HEK293 (cell line): ENCODE measurements around the gene SLCO4A1.
A peak's percentile ranks its signal among the peaks of the same experiment; 100 is the strongest.

Source experiments
- GLIS2 ChIP-seq: fragments of 450-650 bp; formaldehyde crosslinking; IDR thresholded peaks from 2 replicates; pipeline ENCODE4 v1.5.1; 2016; ENCODE audit warnings: missing biosample characterization, missing genetic modification characterization
- HIC1 ChIP-seq: fragments of 450-650 bp; formaldehyde crosslinking; IDR thresholded peaks from 2 replicates; pipeline ENCODE4 v1.5.1; 2016; ENCODE audit warnings: missing biosample characterization, missing genetic modification characterization
- IKZF3 ChIP-seq: fragments of 450-650 bp; IDR thresholded peaks from 2 replicates; pipeline ENCODE4 v1.5.0; 2018; ENCODE audit warnings: missing biosample characterization, mild to moderate bottlenecking, missing genetic modification characterization, moderate library complexity
- KLF10 ChIP-seq: fragments of 450-650 bp; IDR thresholded peaks from 2 replicates; pipeline ENCODE4 v1.5.1; 2018; ENCODE audit warnings: missing biosample characterization, mild to moderate bottlenecking, missing genetic modification characterization
- KLF16 ChIP-seq: fragments of 450-650 bp; formaldehyde crosslinking; IDR thresholded peaks from 2 replicates; pipeline ENCODE4 v1.5.1; 2017; ENCODE audit warnings: missing biosample characterization, missing genetic modification characterization
- KLF17 ChIP-seq: fragments of 450-650 bp; formaldehyde crosslinking; IDR thresholded peaks from 2 replicates; pipeline ENCODE4 v1.5.1; 2016; ENCODE audit warnings: missing biosample characterization, missing genetic modification characterization
- SCRT1 ChIP-seq: fragments of 450-650 bp; formaldehyde crosslinking; IDR thresholded peaks from 2 replicates; pipeline ENCODE4 v1.5.1; 2016; ENCODE audit warnings: missing biosample characterization, missing genetic modification characterization, borderline replicate concordance
- SETDB1 ChIP-seq: IDR thresholded peaks from one replicate; pipeline ENCODE4 v1.6.1; 2017; ENCODE audit warnings: mild to moderate bottlenecking, low read length, moderate library complexity, mixed read lengths; ENCODE audit not compliant: insufficient read length
- ZBTB44 ChIP-seq: fragments of 450-650 bp; IDR thresholded peaks from 2 replicates; pipeline ENCODE4 v1.5.1; 2018; ENCODE audit warnings: missing biosample characterization, mild to moderate bottlenecking, missing genetic modification characterization
- ZBTB8A ChIP-seq: fragments of 450-650 bp; formaldehyde crosslinking; IDR thresholded peaks from 2 replicates; pipeline ENCODE4 v1.5.1; 2016; ENCODE audit warnings: missing biosample characterization, missing genetic modification characterization
- ZNF133 ChIP-seq: fragments of 450-650 bp; formaldehyde crosslinking; IDR thresholded peaks from 2 replicates; pipeline ENCODE4 v1.5.1; 2016; ENCODE audit warnings: missing biosample characterization, missing genetic modification characterization
- ZNF140 ChIP-seq: fragments of 450-650 bp; formaldehyde crosslinking; IDR thresholded peaks from 2 replicates; pipeline ENCODE4 v1.5.1; 2016; ENCODE audit warnings: missing biosample characterization, missing genetic modification characterization
- ZNF16 ChIP-seq: fragments of 450-650 bp; formaldehyde crosslinking; IDR thresholded peaks from 2 replicates; pipeline ENCODE4 v1.5.1; 2016; ENCODE audit warnings: low read depth, missing biosample characterization, missing genetic modification characterization
- ZNF169 ChIP-seq: fragments of 450-650 bp; formaldehyde crosslinking; IDR thresholded peaks from 2 replicates; pipeline ENCODE4 v1.5.1; 2016; ENCODE audit warnings: missing biosample characterization, missing genetic modification characterization
- ZNF184 ChIP-seq: fragments of 450-650 bp; IDR thresholded peaks from 2 replicates; pipeline ENCODE4 v1.5.1; 2018; ENCODE audit warnings: missing biosample characterization, mild to moderate bottlenecking, missing genetic modification characterization
- ZNF202 ChIP-seq: fragments of 450-650 bp; formaldehyde crosslinking; IDR thresholded peaks from 2 replicates; pipeline ENCODE4 v1.5.1; 2016; ENCODE audit warnings: missing biosample characterization, missing genetic modification characterization, borderline replicate concordance
- ZNF23 ChIP-seq: fragments of 450-650 bp; formaldehyde crosslinking; IDR thresholded peaks from 2 replicates; pipeline ENCODE4 v1.5.1; 2016; ENCODE audit warnings: missing biosample characterization, missing genetic modification characterization, borderline replicate concordance
- ZNF311 ChIP-seq: fragments of 450-650 bp; formaldehyde crosslinking; IDR thresholded peaks from 2 replicates; pipeline ENCODE4 v1.5.1; 2017; ENCODE audit warnings: missing biosample characterization, missing genetic modification characterization, borderline replicate concordance
- ZNF391 ChIP-seq: fragments of 450-650 bp; formaldehyde crosslinking; IDR thresholded peaks from 2 replicates; pipeline ENCODE4 v1.5.1; 2016; ENCODE audit warnings: low read depth, missing biosample characterization, missing genetic modification characterization, borderline replicate concordance
- ZNF510 ChIP-seq: fragments of 450-650 bp; formaldehyde crosslinking; IDR thresholded peaks from 2 replicates; pipeline ENCODE4 v1.5.1; 2018; ENCODE audit warnings: mild to moderate bottlenecking, missing genetic modification characterization, missing biosample characterization; ENCODE audit not compliant: insufficient replicate concordance
- ZNF544 ChIP-seq: fragments of 450-650 bp; formaldehyde crosslinking; IDR thresholded peaks from 2 replicates; pipeline ENCODE4 v1.5.0; 2017; ENCODE audit warnings: missing biosample characterization, missing genetic modification characterization
- ZNF549 ChIP-seq: fragments of 450-650 bp; IDR thresholded peaks from 2 replicates; pipeline ENCODE4 v1.5.1; 2018; ENCODE audit warnings: missing biosample characterization, missing genetic modification characterization, mild to moderate bottlenecking, inconsistent platforms, moderate library complexity
- ZNF560 ChIP-seq: fragments of 450-650 bp; formaldehyde crosslinking; IDR thresholded peaks from 2 replicates; pipeline ENCODE4 v1.5.1; 2017; ENCODE audit warnings: missing biosample characterization, missing genetic modification characterization, borderline replicate concordance
- ZNF580 ChIP-seq: fragments of 450-650 bp; formaldehyde crosslinking; IDR thresholded peaks from 2 replicates; pipeline ENCODE4 v1.5.1; 2016; ENCODE audit warnings: missing biosample characterization, missing genetic modification characterization
- ZNF596 ChIP-seq: fragments of 450-650 bp; IDR thresholded peaks from 2 replicates; pipeline ENCODE4 v1.5.0; 2018; ENCODE audit warnings: missing biosample characterization, mild to moderate bottlenecking, missing genetic modification characterization, moderate library complexity
- ZNF600 ChIP-seq: fragments of 450-650 bp; formaldehyde crosslinking; IDR thresholded peaks from 2 replicates; pipeline ENCODE4 v1.5.1; 2016; ENCODE audit warnings: missing biosample characterization, missing genetic modification characterization
- ZNF610 ChIP-seq: fragments of 450-650 bp; formaldehyde crosslinking; IDR thresholded peaks from 2 replicates; pipeline ENCODE4 v1.5.1; 2016; ENCODE audit warnings: missing biosample characterization, missing genetic modification characterization, borderline replicate concordance
- ZNF629 ChIP-seq: fragments of 450-650 bp; formaldehyde crosslinking; IDR thresholded peaks from 2 replicates; pipeline ENCODE4 v1.5.1; 2017; ENCODE audit warnings: missing biosample characterization, missing genetic modification characterization
- ZNF639 ChIP-seq: fragments of 450-650 bp; formaldehyde crosslinking; IDR thresholded peaks from 2 replicates; pipeline ENCODE4 v1.5.1; 2016; ENCODE audit warnings: missing biosample characterization, missing genetic modification characterization
- ZNF664 ChIP-seq: fragments of 450-650 bp; formaldehyde crosslinking; IDR thresholded peaks from 2 replicates; pipeline ENCODE4 v1.5.1; 2016; ENCODE audit warnings: missing biosample characterization, missing genetic modification characterization
- ZNF692 ChIP-seq: fragments of 450-650 bp; formaldehyde crosslinking; IDR thresholded peaks from 2 replicates; pipeline ENCODE4 v1.5.1; 2016; ENCODE audit warnings: missing biosample characterization, missing genetic modification characterization
- ZNF707 ChIP-seq: fragments of 450-650 bp; formaldehyde crosslinking; IDR thresholded peaks from 2 replicates; pipeline ENCODE4 v1.5.1; 2016; ENCODE audit warnings: missing biosample characterization, missing genetic modification characterization
- ZXDB ChIP-seq: fragments of 450-650 bp; formaldehyde crosslinking; IDR thresholded peaks from 2 replicates; pipeline ENCODE4 v1.5.1; 2016; ENCODE audit warnings: missing biosample characterization, missing genetic modification characterization

SLCO4A1 gene

GRCh38 chr20:62651285-62652021 lies 9.2 kb downstream of the SLCO4A1 start (continued):
- TF ChIP-seq ZNF184 (tag by site-specific recombination) (no peak), ZNF707 (tag by site-specific recombination) (no peak), ZNF544 (tag by site-specific recombination) (no peak), KLF10 (tag by site-specific recombination) (peak; percentile 71), ZNF391 (tag by site-specific recombination) (no peak), ZNF580 (tag by site-specific recombination) (no peak), ZNF169 (tag by site-specific recombination) (no peak), ZNF629 (tag by site-specific recombination) (peak; percentile 92), ZNF140 (tag by site-specific recombination) (no peak), HIC1 (peak; percentile 18; the same call in 1 of the 2 replicates), ZBTB44 (tag by site-specific recombination) (no peak), KLF17 (0 out of 2 replicates have a peak, but pooled peaks have one; percentile 25), ZBTB8A (tag by site-specific recombination) (0 out of 2 replicates have a peak, but pooled peaks have one; percentile 45), IKZF3 (peak; percentile 37), ZNF311 (tag by site-specific recombination) (no peak), GLIS2 (tag by site-specific recombination) (peak; percentile 86), SETDB1 (no peak), ZNF133 (no peak), ZNF549 (tag by site-specific recombination) (no peak), ZNF639 (tag by site-specific recombination) (0 out of 2 replicates have a peak, but pooled peaks have one; percentile 24), ZXDB (peak; percentile 90), ZNF510 (tag by site-specific recombination) (no peak), ZNF692 (tag by site-specific recombination) (peak; percentile 94; the same call in 1 of the 2 replicates), ZNF610 (no peak), SCRT1 (no peak), ZNF202 (no peak), ZNF596 (tag by site-specific recombination) (no peak), ZNF23 (tag by site-specific recombination) (no peak), ZNF16 (no peak), ZNF600 (tag by site-specific recombination) (peak; percentile 78), ZNF664 (tag by site-specific recombination) (no peak), KLF16 (tag by site-specific recombination) (peak; percentile 60; the same call in 1 of the 2 replicates), ZNF560 (tag by site-specific recombination) (no peak)
